CD14-positive monocyte (primary cell): ENCODE measurements around the gene ADI1. TPM values are rescaled to one million over a fixed set of nuclear protein-coding genes. Genes with fewer than 3 reads are reported as not detected.

Source experiments
- DNase-seq, 3 donors: peaks; one replicate each; pipeline ENCODE4 v3.0.0-alpha.2; 2011 to 2022
- H2AFZ ChIP-seq: 2 replicates; pipeline ENCODE4 v1.6.0; 2012; ENCODE audit warnings: mild to moderate bottlenecking, low read depth, low read length, inconsistent platforms; ENCODE audit not compliant: insufficient read depth, poor library complexity, severe bottlenecking
- H3K27ac ChIP-seq, 2 donors: 1 replicate in 1 of 2; 2 replicates in 1 of 2; pipeline ENCODE4 v1.5.1; 2012 to 2013; ENCODE audit warnings: low read length in 2 of 2, control low read depth in 1 of 2, inconsistent platforms in 1 of 2, low read depth in 1 of 2, mild to moderate bottlenecking in 1 of 2
- H3K27me3 ChIP-seq, 2 donors: one replicate each; pipeline versions ENCODE4 v1.6.0 to v1.6.1; 2011 to 2013; ENCODE audit warnings: low read length in 2 of 2; ENCODE audit not compliant: control insufficient read depth in 2 of 2, insufficient read depth in 2 of 2
- H3K36me3 ChIP-seq, 2 donors: replicated peaks in 1 of 2; 1 replicate in 1 of 2; 2 replicates in 1 of 2; pipeline versions ENCODE4 v1.5.1 to v1.6.1; 2012 to 2013; ENCODE audit warnings: low read length in 2 of 2, control low read depth in 1 of 2, inconsistent platforms in 1 of 2, mild to moderate bottlenecking in 1 of 2; ENCODE audit not compliant: insufficient read depth in 2 of 2, control insufficient read depth in 1 of 2
- H3K4me1 ChIP-seq, 2 donors: 1 replicate in 1 of 2; 2 replicates in 1 of 2; pipeline versions ENCODE4 v1.5.1 to v1.6.1; 2012 to 2013; ENCODE audit warnings: low read length in 2 of 2, control low read depth in 1 of 2, inconsistent platforms in 1 of 2, mild to moderate bottlenecking in 1 of 2, moderate library complexity in 1 of 2; ENCODE audit not compliant: insufficient read depth in 2 of 2, control insufficient read depth in 1 of 2
- H3K4me2 ChIP-seq: replicated peaks from 2 replicates; pipeline ENCODE3; 2012; ENCODE audit warnings: low read length, moderate library complexity, mild to moderate bottlenecking; ENCODE audit not compliant: poor library complexity, severe bottlenecking; ENCODE audit errors: extremely low read depth
- H3K4me3 ChIP-seq, 3 experiments: fragments of 200-600 bp in 1 of 3; sonication (generic) in 1 of 3; replicated peaks in 1 of 3; 1 replicate in 2 of 3; 2 replicates in 1 of 3; pipeline ENCODE4 v1.5.1; 2011 to 2013; ENCODE audit warnings: low read length in 3 of 3, mild to moderate bottlenecking in 3 of 3, control low read depth in 2 of 3, low read depth in 2 of 3, inconsistent platforms in 1 of 3, moderate library complexity in 1 of 3
- H3K79me2 ChIP-seq: 2 replicates; pipeline ENCODE4 v1.6.0; 2012; ENCODE audit warnings: mild to moderate bottlenecking, control low read depth, inconsistent platforms, low read length, moderate library complexity; ENCODE audit not compliant: insufficient read depth
- H3K9ac ChIP-seq: 2 replicates; pipeline ENCODE4 v1.6.0; 2017; ENCODE audit warnings: low read length, mild to moderate bottlenecking; ENCODE audit not compliant: insufficient read depth, poor library complexity, severe bottlenecking
- H3K9me3 ChIP-seq, 2 donors: replicated peaks in 1 of 2; 1 replicate in 1 of 2; 2 replicates in 1 of 2; pipeline versions ENCODE4 v1.5.1 to v1.6.1; 2012 to 2013; ENCODE audit warnings: low read length in 2 of 2, control low read depth in 1 of 2; ENCODE audit not compliant: control insufficient read depth in 1 of 2, insufficient read depth in 1 of 2
- H4K20me1 ChIP-seq: 2 replicates; pipeline ENCODE4 v1.6.0; 2012; ENCODE audit warnings: mild to moderate bottlenecking, low read length, control low read depth, moderate library complexity; ENCODE audit not compliant: insufficient read depth
- H3K27ac Mint-ChIP-seq, 7 donors: one replicate each; pipeline ENCODE4 v1.8.0; 2020; ENCODE audit warnings: mild to moderate bottlenecking in 7 of 7, mixed read lengths in 7 of 7, moderate library complexity in 6 of 7, inconsistent platforms in 2 of 7
- H3K27me3 Mint-ChIP-seq, 3 donors: one replicate each; pipeline ENCODE4 v1.8.0; 2021 to 2022; ENCODE audit warnings: low read depth in 3 of 3, mild to moderate bottlenecking in 3 of 3, mixed read lengths in 3 of 3, moderate library complexity in 3 of 3, inconsistent platforms in 1 of 3
- H3K36me3 Mint-ChIP-seq, 2 donors: one replicate each; pipeline ENCODE4 v1.8.0; 2020; ENCODE audit warnings: mixed read lengths in 2 of 2, inconsistent platforms in 1 of 2, mild to moderate bottlenecking in 1 of 2
- H3K4me1 Mint-ChIP-seq: one replicate; pipeline ENCODE4 v1.8.0; 2020; ENCODE audit warnings: mild to moderate bottlenecking, mixed read lengths
- H3K4me3 Mint-ChIP-seq, 2 donors: one replicate each; pipeline ENCODE4 v1.8.0; 2020; ENCODE audit warnings: mild to moderate bottlenecking in 2 of 2, mixed read lengths in 2 of 2, moderate library complexity in 1 of 2
- H3K9me3 Mint-ChIP-seq, 7 donors: one replicate each; pipeline ENCODE4 v1.8.0; 2020 to 2022; ENCODE audit warnings: mixed read lengths in 7 of 7, mild to moderate bottlenecking in 6 of 7, moderate library complexity in 6 of 7, inconsistent platforms in 2 of 7
- WGBS: methylation state at CpG from one replicate; pipeline ENCODE4 v1.1.5; 2013; ENCODE audit warnings: missing lambda C conversion rate; ENCODE audit not compliant: insufficient coverage; 5-methylcytosine and 5-hydroxymethylcytosine counted together
- intact Hi-C, 2 donors: fragments of 100-400 bp; cut with micrococcal nuclease; formaldehyde crosslinking; loops; one replicate each; pipeline versions ENCODE4 v1.15.0 to v1.15.1; 2023
- polyA plus RNA-seq, 3 donors: library from polyadenylated mRNA; depleted of rRNA in 1 of 3; unstranded in 2 of 3; stranded (reverse) in 1 of 3; fragments of 300-500 nt in 2 of 3; fragments of >200 nt in 1 of 3; fragmentation: Illumina TruSeq in 2 of 3; gene quantifications; 1 replicate in 2 of 3; 2 replicates in 1 of 3; pipeline ENCODE4 v1.2.3, GENCODE V29; 2012 to 2021
- TF ChIP-seq, protein P1 (sequence below): fragments of 200-600 bp; IDR thresholded peaks from one replicate; pipeline ENCODE4 v1.8.0; 2022; ENCODE audit warnings: antibody characterized with exemption, mild to moderate bottlenecking

ADI1 gene
- polyA plus RNA-seq, 3 donors = 30.5 to 89.1 (median 79.3) TPM

DNA sequence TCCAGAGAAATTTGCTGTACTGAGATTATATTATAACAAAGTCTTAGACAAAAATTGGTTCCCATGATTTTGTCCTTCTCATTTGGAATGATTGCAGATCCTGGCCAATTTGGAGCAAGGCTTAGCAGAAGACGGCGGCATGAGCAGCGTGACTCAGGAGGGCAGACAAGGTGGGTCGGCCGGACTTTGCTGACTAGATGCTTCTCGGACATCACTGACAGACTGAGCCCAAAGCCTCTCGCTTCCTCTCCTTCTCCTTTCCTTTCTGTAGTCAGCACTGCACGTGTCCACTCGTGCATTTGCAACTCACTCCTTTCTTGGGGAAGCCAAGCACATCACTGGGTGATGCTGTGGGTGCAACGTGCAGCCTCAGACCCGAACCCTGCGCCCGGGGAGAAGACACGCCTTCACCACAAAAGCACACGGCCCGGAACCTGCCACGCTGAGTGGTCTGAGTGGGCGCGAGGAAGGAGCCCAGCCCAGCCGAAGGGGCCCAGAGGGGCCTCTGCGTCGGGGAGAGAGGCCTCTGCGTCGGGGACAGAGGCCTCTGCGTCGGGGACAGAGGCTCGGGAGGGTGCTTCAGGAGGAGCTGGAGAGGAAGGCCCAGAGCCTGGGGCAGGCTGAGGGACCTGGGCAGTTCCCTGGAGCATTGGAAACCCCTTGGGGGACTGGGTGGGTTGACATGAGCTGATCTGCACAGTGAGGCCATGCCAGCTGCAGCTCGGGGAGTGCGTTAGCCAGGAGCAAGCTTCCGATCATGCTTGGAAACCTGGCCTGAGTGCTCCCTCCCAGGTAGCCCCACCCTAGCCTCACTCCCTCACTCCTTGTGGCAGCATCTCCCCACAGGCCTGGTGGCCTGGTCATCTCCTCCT, 61.6 kb downstream of the ADI1 start:
- 95% methylated on average over 30 of the region's 30 CpGs for WGBS
- H3K27ac ChIP-seq = no peak overlapping the region
- H2AFZ ChIP-seq = no peak overlapping the region
- TF ChIP-seq, protein P1, sequence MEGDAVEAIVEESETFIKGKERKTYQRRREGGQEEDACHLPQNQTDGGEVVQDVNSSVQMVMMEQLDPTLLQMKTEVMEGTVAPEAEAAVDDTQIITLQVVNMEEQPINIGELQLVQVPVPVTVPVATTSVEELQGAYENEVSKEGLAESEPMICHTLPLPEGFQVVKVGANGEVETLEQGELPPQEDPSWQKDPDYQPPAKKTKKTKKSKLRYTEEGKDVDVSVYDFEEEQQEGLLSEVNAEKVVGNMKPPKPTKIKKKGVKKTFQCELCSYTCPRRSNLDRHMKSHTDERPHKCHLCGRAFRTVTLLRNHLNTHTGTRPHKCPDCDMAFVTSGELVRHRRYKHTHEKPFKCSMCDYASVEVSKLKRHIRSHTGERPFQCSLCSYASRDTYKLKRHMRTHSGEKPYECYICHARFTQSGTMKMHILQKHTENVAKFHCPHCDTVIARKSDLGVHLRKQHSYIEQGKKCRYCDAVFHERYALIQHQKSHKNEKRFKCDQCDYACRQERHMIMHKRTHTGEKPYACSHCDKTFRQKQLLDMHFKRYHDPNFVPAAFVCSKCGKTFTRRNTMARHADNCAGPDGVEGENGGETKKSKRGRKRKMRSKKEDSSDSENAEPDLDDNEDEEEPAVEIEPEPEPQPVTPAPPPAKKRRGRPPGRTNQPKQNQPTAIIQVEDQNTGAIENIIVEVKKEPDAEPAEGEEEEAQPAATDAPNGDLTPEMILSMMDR = no peak
- Mint-ChIP-seq H3K4me3 (no peak overlapping the region), H3K4me1 (peaks cover 2% of the 10 kb centered on the region), H3K36me3 (peaks cover 55 to 72% of the 10 kb centered on the region in 2 donors), H3K9me3 (peaks cover 0 to 3% (median 0%) of the 10 kb centered on the region in 7 donors), H3K27me3 (peaks cover 0 to 3% (median 2%) of the 10 kb centered on the region in 3 donors), H3K27ac (peak overlapping the region in 1 of 7 donors; percentile 40)
- peaks cover 54 to 89% of the 10 kb centered on the region in 2 donors for H3K36me3 ChIP-seq
- no peak overlapping the region for H3K9ac ChIP-seq
- no peak overlapping the region for H3K4me2 ChIP-seq
- H3K4me1 ChIP-seq = peaks cover 0 to 6% of the 10 kb centered on the region in 2 donors
- H3K4me3 ChIP-seq = no peak overlapping the region
- no peaks in the 10 kb centered on the region for H3K79me2 ChIP-seq
- no peaks in the 10 kb centered on the region for H3K9me3 ChIP-seq
- no peaks in the 10 kb centered on the region for H3K27me3 ChIP-seq
- intact Hi-C loops = no loop called here
- no peak for DNase-seq
- H4K20me1 ChIP-seq = no peaks in the 10 kb centered on the region

DNA sequence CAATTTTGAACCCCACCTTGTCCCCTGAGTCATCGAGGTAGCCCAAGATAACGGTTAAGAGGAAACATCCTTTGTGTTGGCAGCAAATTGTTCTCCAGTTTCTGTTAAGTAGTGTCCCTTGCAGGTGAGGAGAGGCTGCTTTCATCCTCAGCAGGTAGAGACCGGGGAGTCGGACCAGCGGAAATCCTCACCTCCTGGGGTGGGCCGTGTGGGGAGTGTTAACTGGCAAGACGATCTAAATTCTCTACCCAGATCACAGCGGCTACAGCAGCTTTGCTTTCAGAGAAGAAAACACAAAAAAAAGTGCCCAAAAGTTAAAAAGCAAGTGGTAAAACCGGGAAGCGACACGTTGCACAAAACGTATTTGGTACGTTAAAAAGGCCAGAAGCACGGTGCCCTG, 63.2 kb downstream of the ADI1 start:
- Histone ChIP-seq H4K20me1 (no peaks in the 10 kb centered on the region), H3K4me1 (no peaks in the 10 kb centered on the region), H3K4me2 (no peak overlapping the region), H3K9ac (no peak overlapping the region), H3K79me2 (no peaks in the 10 kb centered on the region), H3K9me3 (no peaks in the 10 kb centered on the region), H2AFZ (no peak overlapping the region), H3K27me3 (no peaks in the 10 kb centered on the region), H3K27ac (no peak overlapping the region), H3K4me3 (no peak overlapping the region), H3K36me3 (peaks cover 61 to 96% of the 10 kb centered on the region in 2 donors)
- H3K9me3 Mint-ChIP-seq = peaks cover 0 to 3% (median 0%) of the 10 kb centered on the region in 7 donors
- DNase-seq = no peak
- 100% methylated on average over 4 of the region's 14 CpGs for WGBS
- TF ChIP-seq, protein P1 = no peak
- no peaks in the 10 kb centered on the region for H3K4me1 Mint-ChIP-seq
- H3K4me3 Mint-ChIP-seq = no peak overlapping the region
- H3K27me3 Mint-ChIP-seq = peaks cover 0 to 3% (median 2%) of the 10 kb centered on the region in 3 donors
- no peak overlapping the region for H3K27ac Mint-ChIP-seq
- intact Hi-C loops = no loop called here
- H3K36me3 Mint-ChIP-seq = peaks cover 63 to 85% of the 10 kb centered on the region in 2 donors
